GM23338 (cell line): ENCODE data around the gene NFIC. TPM values are rescaled to one million over a fixed set of nuclear protein-coding genes. Genes with fewer than 3 reads are reported as not detected.

Experiments
- ATAC-seq: fragments of 200-7000 bp; cut with Tn5 transposase; 3 replicates; pipeline ENCODE4 v1.9.1; 2020
- DNase-seq: peaks from one replicate; pipeline ENCODE4 v3.0.0-alpha.2; 2015; ENCODE audit warnings: low spot score
- H2AFZ ChIP-seq: fragments of 200-600 bp; sonication (generic); 2 replicates; pipeline ENCODE4 v1.8.0; 2016; ENCODE audit warnings: antibody characterized with exemption, mild to moderate bottlenecking, moderate library complexity
- H3F3A ChIP-seq: fragments of 200-600 bp; sonication (generic); replicated peaks from 2 replicates; pipeline ENCODE4 v1.8.0; 2017; ENCODE audit warnings: antibody characterized with exemption, mixed run types, low read depth
- H3K27ac ChIP-seq: fragments of 200-600 bp; sonication (generic); 2 replicates; pipeline ENCODE4 v1.6.1; 2016; ENCODE audit warnings: low read depth
- H3K27me3 ChIP-seq: fragments of 200-600 bp; sonication (generic); 2 replicates; pipeline ENCODE4 v1.8.0; 2016; ENCODE audit warnings: mild to moderate bottlenecking, mixed run types, moderate library complexity; ENCODE audit not compliant: insufficient read depth
- H3K36me3 ChIP-seq: fragments of 200-600 bp; sonication (generic); 2 replicates; pipeline ENCODE4 v1.8.0; 2016; ENCODE audit warnings: mild to moderate bottlenecking; ENCODE audit not compliant: insufficient read depth
- H3K4me1 ChIP-seq: fragments of 200-600 bp; sonication (generic); 2 replicates; pipeline ENCODE4 v1.8.0; 2016; ENCODE audit warnings: mild to moderate bottlenecking, moderate library complexity; ENCODE audit not compliant: insufficient read depth
- H3K4me2 ChIP-seq: fragments of 200-600 bp; sonication (generic); 2 replicates; pipeline ENCODE4 v1.7.1; 2017; ENCODE audit warnings: mixed run types
- H3K4me3 ChIP-seq: fragments of 200-600 bp; sonication (generic); 2 replicates; pipeline ENCODE4 v1.6.1; 2016; ENCODE audit warnings: mixed run types
- H3K79me2 ChIP-seq: fragments of 200-600 bp; sonication (generic); replicated peaks from 2 replicates; pipeline ENCODE4 v1.8.0; 2017; ENCODE audit warnings: mild to moderate bottlenecking; ENCODE audit not compliant: insufficient read depth
- H3K9me2 ChIP-seq: fragments of 200-600 bp; sonication (generic); 2 replicates; pipeline ENCODE4 v1.8.0; 2017; ENCODE audit not compliant: insufficient read depth
- H4K20me1 ChIP-seq: fragments of 200-600 bp; sonication (generic); replicated peaks from 2 replicates; pipeline ENCODE4 v1.8.0; 2017; ENCODE audit warnings: mild to moderate bottlenecking; ENCODE audit not compliant: insufficient read depth
- H3K27ac Mint-ChIP-seq: 2 replicates; pipeline ENCODE4 v1.8.0; 2020; ENCODE audit warnings: inconsistent platforms, mild to moderate bottlenecking, moderate library complexity, mixed read lengths
- H3K27me3 Mint-ChIP-seq: 3 replicates; pipeline ENCODE4 v1.8.0; 2022; ENCODE audit warnings: low read depth, mild to moderate bottlenecking, moderate library complexity, mixed read lengths, inconsistent platforms; ENCODE audit not compliant: insufficient read depth, poor library complexity
- H3K36me3 Mint-ChIP-seq: 3 replicates; pipeline ENCODE4 v1.8.0; 2021; ENCODE audit warnings: low read depth, mild to moderate bottlenecking, inconsistent platforms, moderate library complexity, mixed read lengths
- H3K4me1 Mint-ChIP-seq: 3 replicates; pipeline ENCODE4 v1.8.0; 2020; ENCODE audit warnings: mild to moderate bottlenecking, inconsistent platforms, mixed read lengths
- H3K4me3 Mint-ChIP-seq: 3 replicates; pipeline ENCODE4 v1.8.0; 2021; ENCODE audit warnings: moderate library complexity, mild to moderate bottlenecking, inconsistent platforms, mixed read lengths
- H3K9me3 Mint-ChIP-seq: 3 replicates; pipeline ENCODE4 v1.8.0; 2020; ENCODE audit warnings: moderate library complexity, mild to moderate bottlenecking, inconsistent platforms, mixed read lengths
- CREB1 ChIP-seq: fragments of 250-450 bp; sonication (Bioruptor Pico); IDR thresholded peaks from 2 replicates; pipeline ENCODE4 v1.5.0; 2020; ENCODE audit warnings: low read depth, mild to moderate bottlenecking, moderate library complexity
- EZH2 ChIP-seq: fragments of 200-600 bp; sonication (generic); IDR thresholded peaks from one replicate; pipeline ENCODE4 v1.8.0; 2017; ENCODE audit warnings: antibody characterized with exemption, mild to moderate bottlenecking, low read depth; ENCODE audit not compliant: unreplicated experiment
- EZH2phosphoT487 ChIP-seq: fragments of 200-600 bp; sonication (generic); IDR thresholded peaks from one replicate; pipeline ENCODE4 v1.8.1; 2018; ENCODE audit warnings: antibody characterized with exemption; ENCODE audit not compliant: unreplicated experiment
- NANOG ChIP-seq: IDR thresholded peaks from 2 replicates; pipeline ENCODE4 v1.6.1; 2016; ENCODE audit warnings: antibody characterized with exemption, borderline replicate concordance
- ZNF114 ChIP-seq: fragments of 250-450 bp; sonication (Bioruptor Pico); IDR thresholded peaks from 2 replicates; pipeline ENCODE4 v1.5.0; 2020; ENCODE audit warnings: mild to moderate bottlenecking, moderate library complexity
- ZNF331 ChIP-seq: fragments of 250-450 bp; sonication (Bioruptor Pico); IDR thresholded peaks from 2 replicates; pipeline ENCODE4 v1.5.0; 2020; ENCODE audit warnings: low read depth, mild to moderate bottlenecking, moderate library complexity
- polyA plus RNA-seq: library from polyadenylated mRNA; unstranded; fragments of >200 nt; fragmentation: Nextera tagmentation; extraction: Ambion mirVana; gene quantifications from 2 replicates; pipeline ENCODE4 v1.2.1, GENCODE V29; 2016
- total RNA-seq: library from RNA; depleted of rRNA; stranded (reverse); fragments of >200 nt; shearing (Covaris generic); gene quantifications from 2 replicates; pipeline ENCODE4 v1.2.3, GENCODE V29; 2014
- TF ChIP-seq, protein P1 (sequence below): fragments of 250-450 bp; sonication (Bioruptor Pico); IDR thresholded peaks from 2 replicates; pipeline ENCODE4 v1.5.0; 2020; ENCODE audit warnings: mild to moderate bottlenecking, moderate library complexity
- TF ChIP-seq, protein P2 (sequence below): IDR thresholded peaks from 2 replicates; pipeline ENCODE4 v1.6.1; 2016; ENCODE audit warnings: antibody characterized with exemption
- TF ChIP-seq, protein P3 (sequence below), 2 experiments: fragments of 200-600 bp in 1 of 2; sonication (generic) in 1 of 2; conservative IDR thresholded peaks; 2 replicates each; pipeline versions ENCODE4 v1.5.1 to v1.6.1; 2016 to 2017; ENCODE audit warnings: antibody characterized with exemption in 2 of 2, low read depth in 2 of 2, mild to moderate bottlenecking in 2 of 2, moderate library complexity in 1 of 2

The NFIC gene
- total and polyA plus RNA-seq, 2 experiments from 2014 or later: 1.3 to 5.3 TPM

DNA sequence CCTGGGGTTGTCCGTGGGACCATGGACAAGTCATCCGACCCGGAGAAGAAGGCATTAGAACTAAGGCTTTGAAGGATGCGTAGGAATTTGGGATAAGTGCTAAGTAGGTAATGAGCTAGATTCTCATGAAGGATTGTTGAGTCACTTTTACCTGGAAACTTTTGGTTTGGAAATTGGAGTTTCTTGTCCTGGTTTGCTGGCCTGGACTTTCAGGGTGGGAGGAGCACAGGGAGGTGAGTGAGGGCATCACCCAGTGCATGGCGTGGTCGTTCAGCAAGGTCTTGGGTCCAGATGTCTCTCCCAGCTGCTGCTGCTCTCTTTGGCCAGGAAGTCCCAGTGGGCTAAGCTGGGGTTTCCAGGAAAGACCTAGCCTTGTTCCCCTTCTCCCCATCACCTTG is 7.6 kb downstream of the NFIC start (continued):
- TF ChIP-seq, protein P1, sequence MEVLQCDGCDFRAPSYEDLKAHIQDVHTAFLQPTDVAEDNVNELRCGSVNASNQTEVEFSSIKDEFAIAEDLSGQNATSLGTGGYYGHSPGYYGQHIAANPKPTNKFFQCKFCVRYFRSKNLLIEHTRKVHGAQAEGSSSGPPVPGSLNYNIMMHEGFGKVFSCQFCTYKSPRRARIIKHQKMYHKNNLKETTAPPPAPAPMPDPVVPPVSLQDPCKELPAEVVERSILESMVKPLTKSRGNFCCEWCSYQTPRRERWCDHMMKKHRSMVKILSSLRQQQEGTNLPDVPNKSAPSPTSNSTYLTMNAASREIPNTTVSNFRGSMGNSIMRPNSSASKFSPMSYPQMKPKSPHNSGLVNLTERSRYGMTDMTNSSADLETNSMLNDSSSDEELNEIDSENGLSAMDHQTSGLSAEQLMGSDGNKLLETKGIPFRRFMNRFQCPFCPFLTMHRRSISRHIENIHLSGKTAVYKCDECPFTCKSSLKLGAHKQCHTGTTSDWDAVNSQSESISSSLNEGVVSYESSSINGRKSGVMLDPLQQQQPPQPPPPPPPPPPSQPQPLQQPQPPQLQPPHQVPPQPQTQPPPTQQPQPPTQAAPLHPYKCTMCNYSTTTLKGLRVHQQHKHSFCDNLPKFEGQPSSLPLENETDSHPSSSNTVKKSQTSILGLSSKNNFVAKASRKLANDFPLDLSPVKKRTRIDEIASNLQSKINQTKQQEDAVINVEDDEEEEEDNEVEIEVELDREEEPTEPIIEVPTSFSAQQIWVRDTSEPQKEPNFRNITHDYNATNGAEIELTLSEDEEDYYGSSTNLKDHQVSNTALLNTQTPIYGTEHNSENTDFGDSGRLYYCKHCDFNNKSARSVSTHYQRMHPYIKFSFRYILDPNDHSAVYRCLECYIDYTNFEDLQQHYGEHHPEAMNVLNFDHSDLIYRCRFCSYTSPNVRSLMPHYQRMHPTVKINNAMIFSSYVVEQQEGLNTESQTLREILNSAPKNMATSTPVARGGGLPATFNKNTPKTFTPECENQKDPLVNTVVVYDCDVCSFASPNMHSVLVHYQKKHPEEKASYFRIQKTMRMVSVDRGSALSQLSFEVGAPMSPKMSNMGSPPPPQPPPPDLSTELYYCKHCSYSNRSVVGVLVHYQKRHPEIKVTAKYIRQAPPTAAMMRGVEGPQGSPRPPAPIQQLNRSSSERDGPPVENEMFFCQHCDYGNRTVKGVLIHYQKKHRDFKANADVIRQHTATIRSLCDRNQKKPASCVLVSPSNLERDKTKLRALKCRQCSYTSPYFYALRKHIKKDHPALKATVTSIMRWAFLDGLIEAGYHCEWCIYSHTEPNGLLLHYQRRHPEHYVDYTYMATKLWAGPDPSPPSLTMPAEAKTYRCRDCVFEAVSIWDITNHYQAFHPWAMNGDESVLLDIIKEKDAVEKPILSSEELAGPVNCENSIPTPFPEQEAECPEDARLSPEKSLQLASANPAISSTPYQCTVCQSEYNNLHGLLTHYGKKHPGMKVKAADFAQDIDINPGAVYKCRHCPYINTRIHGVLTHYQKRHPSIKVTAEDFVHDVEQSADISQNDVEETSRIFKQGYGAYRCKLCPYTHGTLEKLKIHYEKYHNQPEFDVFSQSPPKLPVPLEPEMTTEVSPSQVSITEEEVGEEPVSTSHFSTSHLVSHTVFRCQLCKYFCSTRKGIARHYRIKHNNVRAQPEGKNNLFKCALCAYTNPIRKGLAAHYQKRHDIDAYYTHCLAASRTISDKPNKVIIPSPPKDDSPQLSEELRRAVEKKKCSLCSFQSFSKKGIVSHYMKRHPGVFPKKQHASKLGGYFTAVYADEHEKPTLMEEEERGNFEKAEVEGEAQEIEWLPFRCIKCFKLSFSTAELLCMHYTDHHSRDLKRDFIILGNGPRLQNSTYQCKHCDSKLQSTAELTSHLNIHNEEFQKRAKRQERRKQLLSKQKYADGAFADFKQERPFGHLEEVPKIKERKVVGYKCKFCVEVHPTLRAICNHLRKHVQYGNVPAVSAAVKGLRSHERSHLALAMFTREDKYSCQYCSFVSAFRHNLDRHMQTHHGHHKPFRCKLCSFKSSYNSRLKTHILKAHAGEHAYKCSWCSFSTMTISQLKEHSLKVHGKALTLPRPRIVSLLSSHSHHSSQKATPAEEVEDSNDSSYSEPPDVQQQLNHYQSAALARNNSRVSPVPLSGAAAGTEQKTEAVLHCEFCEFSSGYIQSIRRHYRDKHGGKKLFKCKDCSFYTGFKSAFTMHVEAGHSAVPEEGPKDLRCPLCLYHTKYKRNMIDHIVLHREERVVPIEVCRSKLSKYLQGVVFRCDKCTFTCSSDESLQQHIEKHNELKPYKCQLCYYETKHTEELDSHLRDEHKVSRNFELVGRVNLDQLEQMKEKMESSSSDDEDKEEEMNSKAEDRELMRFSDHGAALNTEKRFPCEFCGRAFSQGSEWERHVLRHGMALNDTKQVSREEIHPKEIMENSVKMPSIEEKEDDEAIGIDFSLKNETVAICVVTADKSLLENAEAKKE (CRISPR knock-in tag): no peak
- TF ChIP-seq EZH2 (no peak), CREB1 (CRISPR knock-in tag) (no peak), ZNF114 (CRISPR knock-in tag) (no peak), EZH2phosphoT487 (no peak), NANOG (no peak)
- TF ChIP-seq, protein P2, sequence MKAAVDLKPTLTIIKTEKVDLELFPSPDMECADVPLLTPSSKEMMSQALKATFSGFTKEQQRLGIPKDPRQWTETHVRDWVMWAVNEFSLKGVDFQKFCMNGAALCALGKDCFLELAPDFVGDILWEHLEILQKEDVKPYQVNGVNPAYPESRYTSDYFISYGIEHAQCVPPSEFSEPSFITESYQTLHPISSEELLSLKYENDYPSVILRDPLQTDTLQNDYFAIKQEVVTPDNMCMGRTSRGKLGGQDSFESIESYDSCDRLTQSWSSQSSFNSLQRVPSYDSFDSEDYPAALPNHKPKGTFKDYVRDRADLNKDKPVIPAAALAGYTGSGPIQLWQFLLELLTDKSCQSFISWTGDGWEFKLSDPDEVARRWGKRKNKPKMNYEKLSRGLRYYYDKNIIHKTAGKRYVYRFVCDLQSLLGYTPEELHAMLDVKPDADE: no peak

DNA sequence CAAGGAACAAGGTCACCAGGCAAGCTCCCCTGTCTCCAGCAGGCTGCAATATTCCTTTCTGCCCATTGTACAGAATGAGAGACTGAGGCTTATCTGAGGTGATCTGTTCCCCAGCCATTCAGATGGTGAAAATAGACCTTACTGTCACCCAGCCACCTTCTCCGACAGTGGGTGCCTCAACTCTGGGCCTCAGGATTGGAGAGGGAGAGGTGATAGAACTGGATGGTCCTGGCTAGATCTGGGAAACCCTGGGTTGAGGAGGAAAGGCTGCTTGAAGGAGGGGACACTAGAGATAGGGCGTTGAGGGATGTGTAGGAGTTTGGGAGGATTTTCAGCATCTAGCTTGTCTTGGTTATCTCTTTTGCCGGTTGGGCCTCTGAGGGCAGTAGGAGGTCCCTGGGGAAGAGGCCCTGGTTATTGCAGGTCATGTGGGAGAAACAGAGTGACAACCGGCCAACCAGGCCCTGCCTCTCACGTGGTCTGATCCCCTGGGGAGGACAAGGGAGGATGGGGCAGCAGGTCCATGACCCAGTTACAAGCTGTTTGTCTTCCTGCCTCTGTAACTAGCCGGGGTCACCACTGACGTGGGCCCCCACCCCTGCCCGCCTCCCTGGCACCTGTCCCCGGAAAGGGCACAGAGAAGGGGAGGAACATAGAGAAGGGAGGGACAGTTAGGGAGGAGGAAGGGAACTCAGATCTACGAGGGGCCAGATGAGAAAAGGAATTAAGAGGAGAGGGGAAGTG is 8.2 kb downstream of the NFIC start:
- DNase-seq: no peak
- no peak overlapping the region for H2AFZ ChIP-seq
- H3K36me3 ChIP-seq: no peaks in the 10 kb centered on the region
- H3F3A ChIP-seq: no peaks in the 10 kb centered on the region
- no peak overlapping the region for H3K4me3 Mint-ChIP-seq
- H3K9me2 ChIP-seq: no peaks in the 10 kb centered on the region
- no peaks in the 10 kb centered on the region for H4K20me1 ChIP-seq
- no peak for ATAC-seq
- H3K4me1 ChIP-seq: peaks cover 12% of the 10 kb centered on the region; the same call in 1 of the 2 replicates
- no peak overlapping the region for H3K4me3 ChIP-seq
- no peaks in the 10 kb centered on the region for H3K36me3 Mint-ChIP-seq
- H3K4me1 Mint-ChIP-seq: peaks cover 13% of the 10 kb centered on the region
- no peaks in the 10 kb centered on the region for H3K9me3 Mint-ChIP-seq
- no peaks in the 10 kb centered on the region for H3K79me2 ChIP-seq
- H3K4me2 ChIP-seq: no peak overlapping the region
- no peak overlapping the region for H3K27ac Mint-ChIP-seq
- peaks cover 53% of the 10 kb centered on the region for H3K27me3 ChIP-seq
- no peak overlapping the region for H3K27ac ChIP-seq
- peaks cover 48% of the 10 kb centered on the region for H3K27me3 Mint-ChIP-seq
- TF ChIP-seq ZNF331 (CRISPR knock-in tag) (no peak), EZH2 (no peak)
- TF ChIP-seq, protein P3, sequence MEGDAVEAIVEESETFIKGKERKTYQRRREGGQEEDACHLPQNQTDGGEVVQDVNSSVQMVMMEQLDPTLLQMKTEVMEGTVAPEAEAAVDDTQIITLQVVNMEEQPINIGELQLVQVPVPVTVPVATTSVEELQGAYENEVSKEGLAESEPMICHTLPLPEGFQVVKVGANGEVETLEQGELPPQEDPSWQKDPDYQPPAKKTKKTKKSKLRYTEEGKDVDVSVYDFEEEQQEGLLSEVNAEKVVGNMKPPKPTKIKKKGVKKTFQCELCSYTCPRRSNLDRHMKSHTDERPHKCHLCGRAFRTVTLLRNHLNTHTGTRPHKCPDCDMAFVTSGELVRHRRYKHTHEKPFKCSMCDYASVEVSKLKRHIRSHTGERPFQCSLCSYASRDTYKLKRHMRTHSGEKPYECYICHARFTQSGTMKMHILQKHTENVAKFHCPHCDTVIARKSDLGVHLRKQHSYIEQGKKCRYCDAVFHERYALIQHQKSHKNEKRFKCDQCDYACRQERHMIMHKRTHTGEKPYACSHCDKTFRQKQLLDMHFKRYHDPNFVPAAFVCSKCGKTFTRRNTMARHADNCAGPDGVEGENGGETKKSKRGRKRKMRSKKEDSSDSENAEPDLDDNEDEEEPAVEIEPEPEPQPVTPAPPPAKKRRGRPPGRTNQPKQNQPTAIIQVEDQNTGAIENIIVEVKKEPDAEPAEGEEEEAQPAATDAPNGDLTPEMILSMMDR (conservative IDR thresholded peaks at IDR 0.05; ENCODE audit: low read depth in 2 of 2): no peak
